ENCODE measurements around the gene CSMD2.

The CSMD2 gene

DNA sequence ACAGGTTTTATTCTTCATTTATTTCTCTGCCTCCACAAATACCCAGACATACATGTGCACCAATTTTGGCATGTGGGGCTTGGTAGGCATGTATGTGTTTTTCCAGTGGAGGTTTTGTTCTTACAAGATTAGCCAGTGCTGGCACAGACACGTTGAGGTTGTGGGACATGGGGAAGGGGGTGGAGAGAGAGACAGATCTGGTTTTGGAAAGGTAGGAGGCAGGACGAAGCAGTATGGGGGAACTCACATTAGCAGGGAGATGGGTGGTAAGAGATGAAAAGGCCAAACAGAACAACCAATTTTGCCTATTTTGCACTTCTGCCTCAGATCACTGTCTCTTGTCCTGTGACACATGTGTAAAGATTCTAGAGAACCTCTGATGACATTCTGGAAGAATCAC, 467.2 kb downstream of the CSMD2 start:
- in situ Hi-C loops (cut with HindIII; ENCODE audit: low sequenced_read_pairs), result no loop called here

DNA sequence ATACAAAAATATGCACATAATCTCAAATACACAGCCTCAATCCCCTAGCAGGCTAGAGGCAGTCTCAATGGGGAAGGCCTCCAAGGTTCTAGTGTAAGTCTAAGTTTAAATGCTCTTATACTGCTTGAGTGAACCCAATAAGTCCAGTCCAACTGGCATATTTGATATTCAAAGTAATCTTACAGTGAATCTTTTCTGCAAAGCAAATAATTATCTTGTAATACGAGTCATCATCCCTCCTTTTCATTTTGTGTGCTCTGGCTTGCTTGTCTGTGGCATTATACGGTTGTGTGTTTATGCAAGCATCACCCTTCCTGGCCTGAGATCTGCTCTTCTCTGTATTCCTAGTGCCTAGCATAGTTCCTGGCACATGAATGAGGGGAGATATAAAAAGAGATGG, 468.1 kb downstream of the CSMD2 start:
- in situ Hi-C loops (cut with HindIII; ENCODE audit: low sequenced_read_pairs), result no loop called here

DNA sequence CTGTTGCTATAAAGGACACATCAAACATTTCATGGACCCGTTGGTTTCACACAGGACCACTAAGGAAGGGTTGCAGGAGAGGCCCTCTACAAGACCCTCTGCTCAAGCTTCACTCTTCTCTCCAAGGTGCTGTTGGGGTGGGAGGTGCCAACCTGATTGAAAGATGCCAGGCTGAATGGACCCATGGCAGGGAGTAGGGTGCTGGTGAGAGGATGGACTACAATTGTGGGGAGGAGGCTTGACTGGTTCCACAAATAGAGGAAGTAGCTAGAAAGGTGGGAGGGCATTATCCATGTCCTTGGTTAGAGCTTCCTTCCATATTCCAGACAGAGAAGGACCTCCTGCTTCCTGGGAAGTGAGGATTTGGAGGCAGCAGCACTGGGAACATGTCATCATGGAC, 468.7 kb downstream of the CSMD2 start:
- in situ Hi-C loops (cut with HindIII; ENCODE audit: low sequenced_read_pairs), result no loop called here

DNA sequence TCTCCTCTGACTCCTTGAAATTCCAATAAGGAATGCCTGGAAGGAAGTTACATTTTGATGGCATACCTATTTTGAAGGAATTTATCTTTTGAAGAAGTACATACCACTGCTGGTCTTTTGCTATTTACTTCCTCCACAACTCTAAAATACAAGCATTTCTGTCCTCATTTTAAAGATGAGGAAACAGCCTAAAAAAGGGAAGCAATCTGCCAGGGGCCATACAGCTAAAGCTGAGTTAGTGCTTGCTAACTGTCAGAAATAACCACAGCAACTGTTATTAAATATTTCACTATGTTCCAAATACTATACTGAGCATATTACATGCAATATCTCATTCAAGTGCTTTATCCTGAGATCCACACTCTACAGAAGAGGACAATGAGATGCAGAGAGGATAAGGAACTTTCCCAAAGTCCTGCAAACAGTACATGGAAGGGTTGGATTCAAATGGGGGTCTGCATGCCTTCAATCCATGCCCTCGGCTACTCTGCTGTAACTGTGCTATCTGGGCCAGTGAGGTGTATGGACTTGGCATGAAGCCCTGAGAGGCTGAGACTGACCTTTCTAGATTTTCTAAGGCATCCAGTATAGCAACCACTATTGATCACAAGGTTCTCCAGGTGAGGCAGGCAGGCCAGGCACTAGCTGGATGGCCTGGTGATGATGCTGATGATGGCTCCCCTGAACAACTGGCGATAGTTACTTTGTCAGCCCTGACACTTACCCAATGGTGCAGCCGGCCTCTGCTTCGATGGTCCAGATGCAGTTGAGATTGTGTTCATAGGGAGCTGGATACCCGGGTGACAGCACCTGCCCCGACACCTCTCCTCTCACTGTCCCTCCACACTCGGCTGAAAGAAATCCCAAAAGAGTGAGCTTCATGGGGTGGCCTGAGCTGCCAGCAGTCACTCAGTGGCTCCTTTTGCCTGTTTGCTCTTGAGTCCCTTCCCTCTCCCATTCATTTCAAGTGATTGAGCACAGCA, 472.5 kb downstream of the CSMD2 start:
- in situ Hi-C loops (cut with HindIII; ENCODE audit: low sequenced_read_pairs), result no loop called here

DNA sequence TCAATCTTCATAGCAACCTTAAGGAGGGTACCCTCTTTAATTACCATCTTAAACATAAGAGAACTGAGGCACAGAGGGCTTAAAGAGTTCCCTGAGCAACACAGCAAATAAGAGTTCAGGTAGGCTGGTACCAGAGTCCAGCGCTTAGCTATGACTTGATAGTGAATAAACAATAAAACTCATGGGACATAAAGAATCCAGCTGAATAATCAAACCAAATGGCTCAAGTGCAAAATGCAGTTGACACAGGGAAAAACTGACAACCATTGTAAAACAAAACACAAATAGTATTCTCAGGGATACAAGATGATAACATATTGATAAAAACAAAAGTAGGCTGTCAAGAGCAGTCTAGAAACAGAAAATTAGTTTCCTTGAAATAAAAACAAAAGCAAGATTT, 478.0 kb downstream of the CSMD2 start:
- in situ Hi-C loops (cut with HindIII; ENCODE audit: low sequenced_read_pairs), result no loop called here

DNA sequence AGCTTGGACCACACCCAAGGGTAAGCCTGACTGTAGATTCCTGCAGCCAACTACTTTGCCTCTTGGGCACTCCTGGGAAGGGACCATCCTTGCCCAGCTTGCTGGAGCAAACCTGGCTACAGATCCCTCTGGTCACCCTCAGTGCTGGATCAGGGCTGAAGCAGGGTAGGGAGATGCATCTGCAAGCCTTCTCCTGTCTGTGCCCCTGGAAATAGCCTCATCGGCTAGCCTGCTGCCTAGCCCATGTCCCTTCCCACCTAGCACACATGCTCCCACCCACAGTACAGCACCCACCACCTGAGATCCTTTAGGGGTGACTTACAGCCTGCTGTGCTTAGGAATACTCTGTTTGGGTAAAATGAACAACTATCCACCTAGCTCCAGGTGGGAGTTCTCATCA, 478.5 kb downstream of the CSMD2 start:
- in situ Hi-C loops (cut with HindIII; ENCODE audit: low sequenced_read_pairs), result no loop called here

DNA sequence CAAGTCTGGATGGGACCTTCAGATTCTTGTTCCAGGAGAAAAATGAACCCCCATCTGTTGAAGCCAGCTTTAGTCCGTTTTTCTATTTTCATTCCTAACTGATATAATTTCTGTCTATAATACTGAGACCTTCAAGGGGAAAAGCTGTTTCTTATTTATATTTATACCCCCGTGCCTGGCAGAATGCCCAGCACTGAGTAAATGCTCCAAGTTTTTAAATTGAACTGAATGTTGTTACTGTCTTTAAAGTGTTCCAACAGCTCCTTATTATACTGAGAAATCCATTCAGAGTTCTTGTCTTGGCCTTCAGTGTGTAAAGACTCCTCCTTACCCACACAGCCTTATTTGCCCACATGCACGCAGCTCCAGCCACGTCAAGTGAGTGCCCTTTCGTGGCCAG, 479.8 kb downstream of the CSMD2 start:
- in situ Hi-C loops (cut with HindIII; ENCODE audit: low sequenced_read_pairs), result no loop called here

DNA sequence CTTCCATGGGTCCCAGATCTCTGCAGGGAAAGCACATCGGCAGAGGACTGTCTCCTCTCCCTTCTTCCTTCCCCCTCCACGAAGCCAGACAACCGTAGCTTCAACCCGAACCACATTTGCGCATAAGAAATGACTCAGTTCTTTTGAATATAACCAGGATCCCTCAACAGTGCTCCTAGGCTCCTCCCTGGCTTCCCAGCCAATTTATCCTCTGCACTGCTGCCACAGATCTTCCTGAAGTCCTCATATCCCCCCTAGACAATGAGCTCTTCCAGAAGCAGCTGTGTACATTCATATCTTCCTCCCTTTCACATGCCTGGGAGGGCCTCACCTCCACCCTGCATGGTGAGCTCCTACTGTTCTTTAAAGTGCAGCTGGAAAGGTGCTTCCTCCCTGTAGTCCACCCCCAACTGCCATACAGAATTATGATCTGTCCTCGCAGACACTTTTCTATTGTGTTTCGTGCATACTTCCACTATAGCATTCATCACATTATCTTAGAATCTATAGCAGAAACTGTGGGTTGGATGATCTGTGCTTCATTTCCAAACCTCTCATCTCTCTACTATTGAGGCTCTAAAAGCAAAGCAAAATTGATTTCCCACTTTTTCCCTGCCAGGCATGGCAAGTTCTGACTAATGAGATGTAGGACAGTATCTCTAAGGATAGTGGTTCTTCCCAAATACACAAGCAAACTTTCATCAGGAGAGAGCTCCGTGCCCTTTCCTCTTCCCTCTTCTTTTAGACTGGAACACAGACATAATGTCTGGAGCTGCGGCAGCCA, 480.4 kb downstream of the CSMD2 start:
- in situ Hi-C loops (cut with HindIII; ENCODE audit: low sequenced_read_pairs), result no loop called here

DNA sequence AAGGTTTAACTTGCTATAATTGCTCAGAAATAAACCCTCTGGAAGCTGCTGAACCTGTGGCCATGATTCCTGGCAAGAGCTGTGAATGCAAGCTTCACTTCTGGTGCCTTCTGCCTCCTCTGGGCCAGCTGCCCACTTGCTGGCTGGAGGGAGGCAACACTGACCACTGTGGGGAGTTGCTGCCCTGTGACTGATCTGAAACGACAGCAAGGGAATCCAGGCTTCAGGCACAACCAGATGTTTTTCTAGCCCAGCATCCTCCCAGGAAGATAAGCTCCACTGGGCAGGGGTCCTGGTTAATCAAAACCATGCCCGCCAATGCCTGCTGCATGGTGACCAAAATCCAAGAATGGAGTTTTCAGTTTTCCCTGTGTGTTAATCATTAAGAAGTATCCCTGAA, 481.1 kb downstream of the CSMD2 start:
- in situ Hi-C loops (cut with HindIII; ENCODE audit: low sequenced_read_pairs), result no loop called here

DNA sequence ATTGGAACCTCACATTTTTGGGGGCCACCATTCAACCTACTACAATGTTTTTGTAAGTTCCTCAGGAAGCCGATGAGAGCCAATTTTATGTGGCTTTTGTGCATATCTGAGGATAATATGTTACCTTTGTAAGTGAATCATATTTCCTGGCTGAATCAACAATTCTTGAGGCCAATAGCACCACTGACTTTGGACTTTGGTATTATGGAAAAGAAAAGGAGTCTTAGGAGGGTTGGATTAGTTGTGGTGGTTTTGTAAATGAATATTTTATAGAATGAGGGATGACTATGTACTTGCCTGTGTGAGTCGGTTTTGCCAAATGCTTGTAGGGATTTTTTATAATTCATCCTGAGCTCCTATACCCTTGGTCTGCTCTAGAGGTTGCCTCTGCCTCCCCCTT, 482.7 kb downstream of the CSMD2 start:
- in situ Hi-C loops (cut with HindIII; ENCODE audit: low sequenced_read_pairs), result no loop called here

DNA sequence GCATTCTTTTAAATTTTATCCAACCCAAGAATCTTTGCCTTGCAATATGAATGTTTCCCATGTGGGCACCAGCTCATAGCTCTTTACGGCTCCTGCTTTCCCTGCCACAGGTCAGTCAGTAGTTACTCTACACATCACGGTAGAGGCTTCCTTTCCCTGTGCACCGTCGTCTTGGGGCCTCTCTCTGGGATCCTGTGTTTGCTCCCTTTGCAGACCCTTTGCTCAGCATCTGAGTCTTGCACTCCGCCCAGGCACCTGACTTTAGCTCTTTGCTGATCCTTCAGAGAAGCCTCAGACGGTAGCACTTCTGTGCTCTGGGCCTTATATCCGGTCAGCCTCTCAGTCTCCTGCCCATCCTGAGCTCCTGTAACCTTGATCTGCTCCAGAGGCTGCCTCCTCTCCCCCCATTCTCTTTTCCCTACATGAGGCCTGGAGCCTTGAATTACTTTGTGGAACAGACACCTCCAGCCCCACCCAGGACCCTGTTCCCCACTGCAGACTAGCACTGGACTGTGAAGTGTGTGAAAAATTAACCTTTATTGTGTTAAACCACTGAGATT, 484.7 kb downstream of the CSMD2 start:
- in situ Hi-C loops (cut with HindIII; ENCODE audit: low sequenced_read_pairs), result no loop called here

DNA sequence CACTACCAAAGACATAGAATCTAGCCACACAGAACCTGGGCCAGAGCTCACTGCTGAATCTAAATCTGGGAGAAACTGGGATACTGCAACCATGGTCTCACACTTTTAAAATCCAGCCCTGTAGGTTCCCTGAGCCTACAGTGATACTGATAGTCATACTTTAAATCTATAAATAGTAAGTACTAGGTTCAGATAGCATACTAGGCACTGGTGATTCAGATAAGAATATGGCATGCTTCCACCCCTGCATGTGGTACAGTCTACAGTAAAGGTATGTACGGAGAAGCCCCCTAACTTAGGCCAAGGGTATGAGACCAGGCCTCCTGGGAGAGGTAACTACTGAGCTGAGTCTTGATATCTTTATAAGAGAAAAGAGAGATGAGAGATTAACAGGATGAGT, 494.5 kb downstream of the CSMD2 start:
- in situ Hi-C loops (cut with HindIII; ENCODE audit: low sequenced_read_pairs), result no loop called here

DNA sequence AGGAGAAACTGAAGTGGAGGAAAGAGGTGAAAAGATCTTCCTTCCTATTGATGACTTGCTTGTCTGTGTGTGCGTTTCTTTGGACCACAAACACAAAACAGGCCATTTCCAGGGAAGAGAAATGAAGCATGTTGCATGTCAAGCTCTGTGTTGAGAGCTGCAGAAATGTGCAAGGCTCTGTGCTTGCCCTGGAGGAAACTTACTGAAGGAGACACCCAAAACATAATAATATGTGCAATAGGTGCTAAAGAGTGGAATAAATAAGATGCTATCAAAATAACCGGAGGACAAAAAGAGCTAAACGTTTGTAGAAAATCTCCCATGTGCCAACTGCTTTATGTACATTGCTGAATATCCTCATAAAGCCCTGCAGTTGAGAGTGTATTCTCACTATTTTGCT, 496.3 kb downstream of the CSMD2 start:
- in situ Hi-C loops (cut with HindIII; ENCODE audit: low sequenced_read_pairs), result no loop called here

DNA sequence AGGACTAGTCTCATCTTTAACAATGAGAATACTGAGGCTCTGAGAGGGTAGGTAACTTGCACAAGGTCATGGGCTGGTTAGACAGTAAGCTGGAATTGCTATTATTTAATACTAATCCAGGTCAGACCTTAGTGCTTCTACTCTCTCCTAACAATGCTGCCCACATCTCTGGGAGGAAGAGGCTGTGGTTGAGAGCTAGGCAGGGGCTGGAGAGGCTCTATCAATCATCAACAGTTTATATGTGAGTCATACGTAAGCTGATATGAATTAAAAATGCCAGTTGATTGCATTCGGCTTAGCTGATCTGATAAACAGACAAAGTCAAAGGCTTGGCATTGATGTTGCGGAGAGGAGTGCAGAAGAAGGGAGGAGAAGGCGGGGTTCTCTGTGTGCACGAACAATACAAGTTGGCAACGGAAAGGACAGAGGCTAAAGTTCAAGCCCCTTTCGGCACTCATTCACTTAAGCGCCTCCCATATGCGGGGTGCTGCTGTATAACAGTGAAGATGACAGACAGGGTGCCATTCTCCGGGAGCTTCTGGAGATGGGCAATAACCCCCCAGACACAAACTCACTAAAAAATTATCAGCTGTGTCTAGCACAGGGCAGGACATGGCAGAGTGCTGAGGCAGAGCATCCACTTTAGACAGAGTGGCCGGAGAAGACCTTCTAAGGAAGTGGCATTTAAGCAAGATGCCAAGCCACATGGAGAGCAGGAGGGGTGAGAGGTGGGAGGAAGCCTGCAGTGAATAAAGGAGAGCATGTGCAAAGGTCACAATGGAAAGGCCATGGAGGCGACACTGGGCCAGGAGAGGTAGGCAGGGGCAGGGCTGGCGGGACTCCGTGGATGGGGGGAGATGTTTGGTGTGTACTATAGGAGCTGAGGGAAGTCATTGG, 497.4 kb downstream of the CSMD2 start:
- in situ Hi-C loops (cut with HindIII; ENCODE audit: low sequenced_read_pairs), result no loop called here

DNA sequence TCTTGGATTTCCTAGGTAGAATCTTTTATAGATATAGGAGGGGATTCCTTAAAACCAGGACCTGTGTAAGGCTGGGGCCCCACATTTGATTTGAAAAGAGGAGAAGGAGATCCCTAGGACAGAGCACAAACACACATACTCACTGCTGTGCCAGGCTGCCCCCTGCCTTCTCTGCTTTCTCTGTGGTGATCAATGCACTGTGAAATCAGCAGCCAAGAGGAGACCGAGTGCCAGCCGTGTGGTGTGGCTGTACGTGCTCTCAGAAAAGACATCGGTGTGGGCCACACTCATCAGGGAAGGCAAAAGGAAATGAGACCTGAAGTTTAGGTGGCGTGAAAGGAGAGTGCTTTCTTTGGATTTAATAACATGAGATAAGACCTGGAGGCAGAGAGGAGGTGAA, 498.4 kb downstream of the CSMD2 start:
- in situ Hi-C loops (cut with HindIII; ENCODE audit: low sequenced_read_pairs), result no loop called here

DNA sequence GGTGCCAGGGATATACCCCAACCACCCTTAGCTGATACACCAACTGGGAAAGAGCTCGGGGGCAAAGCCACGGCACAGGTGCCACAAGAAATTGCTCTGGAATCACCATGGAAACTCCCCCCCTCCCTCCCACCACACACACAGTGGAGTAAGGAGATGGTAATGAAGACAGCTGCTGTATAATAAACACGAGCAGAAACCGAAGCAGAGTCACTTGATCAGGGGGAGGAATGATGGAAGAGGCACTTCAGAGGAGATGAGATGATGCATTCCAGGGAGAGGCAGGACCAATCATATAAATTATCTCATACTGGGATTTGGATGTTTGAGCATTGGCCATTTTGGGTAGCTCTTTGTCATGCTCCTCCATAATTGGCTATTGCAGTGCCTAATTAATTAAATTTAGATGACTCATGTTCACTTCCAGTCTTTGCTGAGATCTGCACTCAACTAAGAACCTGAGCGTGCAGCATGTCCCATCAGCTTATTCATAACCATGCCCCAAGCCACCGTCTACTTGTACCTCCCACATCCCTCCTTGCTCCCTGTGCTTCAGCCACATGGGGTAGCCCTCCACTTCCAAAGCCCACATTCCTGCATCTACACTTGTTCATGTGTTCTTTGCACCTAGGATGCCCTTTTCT, 503.1 kb downstream of the CSMD2 start:
- in situ Hi-C loops (cut with HindIII; ENCODE audit: low sequenced_read_pairs), result no loop called here

DNA sequence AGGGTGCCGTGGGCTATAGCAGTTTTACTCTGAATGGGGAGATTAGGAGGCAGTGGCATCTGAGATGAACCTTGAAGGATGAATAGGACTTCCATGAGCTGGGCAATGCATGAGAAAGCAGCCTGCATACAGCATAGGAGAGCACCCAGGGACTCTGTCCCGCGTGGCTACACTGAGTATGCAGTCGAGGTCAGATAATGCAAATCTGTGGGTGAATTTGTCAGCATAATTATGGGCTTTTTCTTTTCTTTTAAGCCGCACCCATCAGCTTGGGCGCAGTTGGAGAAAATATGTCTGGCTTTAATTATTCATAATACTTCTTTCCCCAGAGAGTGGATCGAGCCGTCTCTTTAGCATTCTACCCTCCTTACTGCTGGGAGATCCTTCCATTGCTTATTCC, 504.1 kb downstream of the CSMD2 start:
- in situ Hi-C loops (cut with HindIII; ENCODE audit: low sequenced_read_pairs), result no loop called here

DNA sequence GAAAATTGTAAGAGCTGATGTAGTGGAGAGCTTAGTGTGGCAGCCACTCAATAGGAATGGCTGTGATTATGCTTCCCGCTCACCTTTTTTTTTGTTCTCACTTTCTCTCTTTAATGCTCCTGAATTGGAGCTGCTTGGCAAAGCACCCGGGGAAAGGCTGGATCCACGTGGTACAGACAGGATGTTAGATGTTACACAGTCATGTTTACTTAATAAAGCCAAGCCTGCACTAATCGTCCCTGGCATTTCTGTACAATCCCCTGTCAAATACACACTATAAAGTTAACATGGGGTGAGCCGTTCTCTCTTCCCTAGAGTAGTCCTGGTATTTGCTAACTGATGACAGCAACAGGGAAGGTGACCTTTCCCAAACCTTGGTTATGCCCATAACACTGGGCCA, 504.8 kb downstream of the CSMD2 start:
- in situ Hi-C loops (cut with HindIII; ENCODE audit: low sequenced_read_pairs), result no loop called here

DNA sequence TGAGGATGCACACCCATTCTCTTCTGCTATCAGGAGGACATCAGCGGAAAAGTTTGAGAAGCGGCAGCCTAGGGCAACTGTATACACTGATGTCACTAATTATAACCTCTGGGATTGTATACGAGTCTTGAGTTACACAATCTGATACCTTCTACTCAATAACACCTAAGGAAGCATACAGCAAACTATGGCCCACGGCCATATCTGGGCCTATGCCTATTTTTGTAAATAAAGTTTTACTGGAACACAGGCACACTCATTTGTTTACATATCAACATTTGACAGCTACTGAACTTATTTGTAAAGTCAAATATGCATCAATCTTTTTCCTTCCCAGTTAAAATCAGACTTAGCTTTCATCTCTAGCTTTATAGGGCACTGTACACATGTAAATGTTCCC, 505.4 kb downstream of the CSMD2 start:
- in situ Hi-C loops (cut with HindIII; ENCODE audit: low sequenced_read_pairs), result no loop called here

DNA sequence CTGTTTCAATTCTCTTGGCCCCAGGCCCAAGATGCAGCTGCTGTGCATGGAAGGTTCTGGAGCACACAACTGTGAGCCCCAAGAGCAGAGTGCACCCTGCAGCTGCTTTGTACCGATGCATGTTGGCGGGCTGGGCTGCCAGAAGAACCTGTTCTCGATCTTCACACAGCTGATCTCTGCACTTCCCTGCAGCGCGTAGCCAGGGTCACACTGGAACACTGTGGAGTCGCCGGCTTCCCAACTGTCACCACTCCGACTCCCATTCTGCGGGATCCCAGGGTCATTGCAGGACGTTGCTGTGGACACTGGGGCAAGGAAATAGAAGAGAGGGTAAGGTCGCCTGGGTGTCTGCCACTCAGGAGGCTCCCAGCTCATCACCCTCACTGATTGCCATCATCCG, 507.2 kb downstream of the CSMD2 start:
- in situ Hi-C loops (cut with HindIII; ENCODE audit: low sequenced_read_pairs), result no loop called here

All from DLD1 (cell line).